HG02642 (cell line): ENCODE measurements around the gene KLK1.
A peak's percentile ranks its signal among the peaks of the same experiment; 100 is the strongest.

Experiments used
- ATAC-seq: cut with Tn5 transposase; IDR thresholded peaks from one replicate; pipeline ENCODE4 v1.9.1; 2021; ENCODE audit warnings: mild to moderate bottlenecking; ENCODE audit not compliant: unreplicated experiment, poor library complexity

KLK1 gene

GRCh38 chr19:50836543-50837195, 13.1 kb upstream of the KLK1 start:
- ATAC-seq: no peak

- peak; percentile 82 for ATAC-seq
These were observed 12.4 kb upstream of the KLK1 start for GRCh38 chr19:50835785-50836542.

GRCh38 chr19:50835103-50835784, 11.7 kb upstream of the KLK1 start:
- peak; percentile 10 for ATAC-seq

- no peak for ATAC-seq
These were observed 10.2 kb upstream of the KLK1 start for GRCh38 chr19:50833802-50834167.

- ATAC-seq: no peak
These were observed 9.7 kb upstream of the KLK1 start, which contains the start of gene KLK15 for GRCh38 chr19:50833117-50833801. TSS of gene KLK15 (minus strand) at chr19:50833574. CDS start at chr19:50831492, 2,082 bp downstream.

GRCh38 chr19:50832666-50833065, 9.1 kb upstream of the KLK1 start:
- no peak for ATAC-seq

GRCh38 chr19:50831026-50831396, 7.4 kb upstream of the KLK1 start:
- no peak for ATAC-seq

- no peak for ATAC-seq
These were observed 6.9 kb upstream of the KLK1 start for GRCh38 chr19:50830266-50831025.

GRCh38 chr19:50829801-50830200, 6.2 kb upstream of the KLK1 start:
- ATAC-seq: no peak

- ATAC-seq: no peak
These were observed 3.9 kb upstream of the KLK1 start for GRCh38 chr19:50827476-50827875.

- no peak for ATAC-seq
These were observed 3.1 kb upstream of the KLK1 start for GRCh38 chr19:50826492-50827240.

GRCh38 chr19:50822661-50823208, 852 bp downstream of the KLK1 start:
- no peak for ATAC-seq

- no peak for ATAC-seq
These were observed 2.0 kb downstream of the KLK1 start for GRCh38 chr19:50821622-50822021.

GRCh38 chr19:50821248-50821612, 2.4 kb downstream of the KLK1 start:
- ATAC-seq: no peak

GRCh38 chr19:50820549-50821247, 2.9 kb downstream of the KLK1 start:
- no peak for ATAC-seq

GRCh38 chr19:50820086-50820485, 3.5 kb downstream of the KLK1 start:
- no peak for ATAC-seq

- ATAC-seq: no peak
These were observed 4.0 kb downstream of the KLK1 start for GRCh38 chr19:50819636-50820035.

- ATAC-seq: no peak
These were observed 4.6 kb downstream of the KLK1 start for GRCh38 chr19:50818859-50819472.
